Vagina (tissue), 2 donors: ENCODE data around the gene TCF3. TPM values are rescaled to one million over a fixed set of nuclear protein-coding genes. Genes with fewer than 3 reads are reported as not detected.

Source experiments
- DNase-seq, 2 donors: peaks; one replicate each; pipeline ENCODE4 v3.0.0-alpha.2; 2017; ENCODE audit errors: extremely low spot score in 2 of 2
- H3K27ac ChIP-seq: fragments of 200-600 bp; sonication (generic); one replicate; pipeline ENCODE4 v1.5.1; 2019
- H3K27me3 ChIP-seq: fragments of 200-600 bp; sonication (generic); one replicate; pipeline ENCODE4 v1.5.1; 2019
- H3K36me3 ChIP-seq, 2 donors: fragments of 200-600 bp; sonication (generic); one replicate each; pipeline ENCODE4 v1.5.1; 2017 to 2019
- H3K4me1 ChIP-seq: fragments of 200-600 bp; sonication (generic); one replicate; pipeline ENCODE4 v1.5.1; 2019
- H3K4me3 ChIP-seq, 2 donors: fragments of 200-600 bp; sonication (generic); 1 replicate in 1 of 2; 2 replicates in 1 of 2; pipeline ENCODE4 v1.5.1; 2016 to 2019
- H3K9me3 ChIP-seq: fragments of 200-600 bp; sonication (generic); one replicate; pipeline ENCODE4 v1.5.1; 2019
- CTCF ChIP-seq, 3 experiments: fragments of 450-650 bp in 2 of 3; fragments of 200-600 bp in 1 of 3; sonication (generic) in 1 of 3; IDR thresholded peaks; one replicate each; pipeline ENCODE4 v1.5.1; 2017 to 2019; ENCODE audit warnings: antibody characterized with exemption in 3 of 3, mild to moderate bottlenecking in 2 of 3, moderate library complexity in 2 of 3
- POLR2A ChIP-seq, 2 donors: fragments of 450-650 bp; IDR thresholded peaks; one replicate each; pipeline ENCODE4 v1.6.1; 2017; ENCODE audit warnings: antibody characterized with exemption in 2 of 2, mild to moderate bottlenecking in 2 of 2, moderate library complexity in 2 of 2
- POLR2AphosphoS5 ChIP-seq, 2 donors: sonication (generic); formaldehyde crosslinking; IDR thresholded peaks; one replicate each; pipeline ENCODE4 v1.9.0; 2017; ENCODE audit warnings: antibody characterized with exemption in 2 of 2, mild to moderate bottlenecking in 2 of 2, low read depth in 1 of 2; ENCODE audit not compliant: insufficient read depth in 1 of 2
- intact Hi-C: fragments of 100-400 bp; cut with DNase I; formaldehyde crosslinking; loops from one replicate; pipeline ENCODE4 v1.15.1; 2023
- total RNA-seq: library from RNA; depleted of rRNA; stranded (reverse); fragments of >200 nt; gene quantifications from one replicate; pipeline ENCODE4 v1.2.3, GENCODE V29; 2016

TCF3 gene
- total RNA-seq, 1 donor from 2014 or later: 26.0 TPM

- no peaks in the 10 kb centered on the region for H3K9me3 ChIP-seq
- peaks cover 10% of the 10 kb centered on the region for H3K4me1 ChIP-seq
- no peak overlapping the region for H3K27ac ChIP-seq
- H3K27me3 ChIP-seq: no peaks in the 10 kb centered on the region
- peaks cover 0 to 38% of the 10 kb centered on the region in 2 donors for H3K36me3 ChIP-seq
- no peak overlapping the region for H3K4me3 ChIP-seq
- no peak for DNase-seq
- TF ChIP-seq CTCF (IDR thresholded peaks at IDR 0.05) (no peak), POLR2A (IDR thresholded peaks at IDR 0.05) (no peak)
- intact Hi-C loops: no loop called here
These were observed 42.5 kb downstream of the TCF3 start for GRCh38 chr19:1609680-1610474.

DNA sequence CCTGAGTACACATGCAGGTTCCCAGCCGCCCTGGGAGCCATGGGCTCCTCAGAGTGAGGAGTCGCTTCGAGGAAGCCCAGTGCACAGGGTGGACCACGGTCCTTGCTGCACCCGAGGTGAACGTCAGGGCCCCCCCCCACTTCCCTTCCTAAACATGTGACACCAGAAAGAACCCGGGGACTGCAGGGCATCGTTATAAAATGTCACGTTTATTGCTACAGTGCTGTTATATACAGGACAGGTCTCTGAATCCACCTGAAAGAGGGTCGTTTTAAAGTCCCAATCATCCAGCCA lies 43.4 kb downstream of the TCF3 start:
- H3K4me3 ChIP-seq: no peak overlapping the region
- H3K27ac ChIP-seq: no peak overlapping the region
- TF ChIP-seq POLR2A (IDR thresholded peaks at IDR 0.05): no peak
- no peak for TF ChIP-seq POLR2AphosphoS5 (IDR thresholded peaks at IDR 0.05; ENCODE audit: insufficient read depth in 1 of 2, low read depth in 1 of 2)
- TF ChIP-seq CTCF (IDR thresholded peaks at IDR 0.05): no peak
- intact Hi-C loops: no loop called here
- H3K4me1 ChIP-seq: peaks cover 18% of the 10 kb centered on the region
- H3K27me3 ChIP-seq: no peaks in the 10 kb centered on the region
- no peaks in the 10 kb centered on the region for H3K9me3 ChIP-seq
- DNase-seq: no peak
- H3K36me3 ChIP-seq: peaks cover 0 to 30% of the 10 kb centered on the region in 2 donors

DNA sequence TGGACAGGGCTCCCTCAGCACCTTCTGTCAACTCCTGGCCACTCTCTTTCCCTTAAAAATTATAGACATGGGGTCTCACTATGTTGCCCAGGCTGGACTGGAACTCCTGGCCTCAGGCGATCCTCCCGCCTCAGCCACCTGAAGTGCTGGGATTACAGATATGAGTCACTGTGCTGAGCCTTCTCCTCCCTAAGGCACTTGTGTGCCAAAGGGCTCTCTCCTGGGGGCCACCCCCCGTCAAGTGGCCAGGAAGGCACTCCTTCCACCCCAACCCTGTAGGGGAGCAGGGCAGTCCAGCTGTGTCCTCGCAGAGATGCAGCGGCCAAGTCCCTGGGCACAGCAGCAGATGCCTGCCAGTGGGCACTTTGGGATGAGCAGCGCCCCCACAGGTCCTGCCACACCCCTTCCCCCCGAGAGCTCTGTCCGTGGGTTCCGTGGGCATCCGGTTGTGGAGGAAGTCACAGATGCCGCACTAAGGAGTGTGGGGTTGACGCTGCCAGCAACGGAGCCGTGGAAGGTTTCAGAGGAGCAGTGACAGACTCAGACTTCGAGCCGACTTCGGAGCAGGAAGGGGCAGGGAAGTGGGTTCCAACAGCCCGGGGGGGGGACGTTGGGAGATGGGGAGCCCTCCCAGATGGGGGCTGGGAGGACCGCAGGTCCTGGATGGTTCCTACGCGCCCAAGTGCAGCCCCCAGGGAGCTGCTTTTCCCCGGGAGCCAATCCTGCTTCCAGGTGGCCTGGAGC lies 43.9 kb downstream of the TCF3 start:
- H3K4me1 ChIP-seq: peaks cover 23% of the 10 kb centered on the region
- peaks cover 0 to 26% of the 10 kb centered on the region in 2 donors for H3K36me3 ChIP-seq
- intact Hi-C loops: no loop called here

DNA sequence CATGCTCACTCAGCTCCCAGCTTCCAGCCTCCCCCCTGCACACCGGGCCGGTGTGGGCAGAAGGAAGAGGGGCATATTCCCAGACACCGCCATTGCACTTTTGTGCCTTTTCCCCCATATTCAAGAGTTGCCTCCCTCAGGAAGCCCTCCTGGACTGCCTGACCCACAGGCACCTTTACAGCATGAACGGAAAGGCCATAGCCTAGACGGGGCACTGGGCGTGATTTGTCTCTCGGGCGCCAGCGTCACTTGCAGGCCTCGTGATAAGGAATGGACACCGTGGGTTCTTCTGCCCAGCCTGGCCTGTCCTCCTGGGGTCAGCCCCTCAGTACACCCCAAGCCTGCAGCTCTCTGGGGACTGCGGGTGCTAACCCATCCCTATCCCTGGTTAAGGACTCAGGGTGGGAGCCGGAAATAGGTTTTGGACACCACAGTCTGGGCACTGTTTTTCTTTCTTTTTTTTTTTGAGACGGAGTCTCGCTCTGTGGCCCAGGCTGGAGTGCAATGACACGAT lies 46.2 kb downstream of the TCF3 start:
- intact Hi-C loops: loop anchor here (2.0 kb wide), 1 partner anchor 47 kb away; the partner anchor contains the start of gene TCF3
- Histone ChIP-seq H3K9me3 (no peaks in the 10 kb centered on the region), H3K27me3 (no peaks in the 10 kb centered on the region), H3K4me1 (peaks cover 40% of the 10 kb centered on the region), H3K4me3 (peak overlapping the region; percentile 75 to 99), H3K27ac (peak overlapping the region; percentile 75), H3K36me3 (peaks cover 0 to 9% of the 10 kb centered on the region in 2 donors)
- TF ChIP-seq POLR2A (IDR thresholded peaks at IDR 0.05): no peak
- TF ChIP-seq CTCF (IDR thresholded peaks at IDR 0.05): no peak
- TF ChIP-seq POLR2AphosphoS5 (IDR thresholded peaks at IDR 0.05; ENCODE audit: insufficient read depth in 1 of 2, low read depth in 1 of 2): no peak
- DNase-seq: no peak

More for the DNA sequence above, 43.9 kb downstream of the TCF3 start:
- no peaks in the 10 kb centered on the region for H3K27me3 ChIP-seq
- no peak for TF ChIP-seq POLR2AphosphoS5 (IDR thresholded peaks at IDR 0.05; ENCODE audit: insufficient read depth in 1 of 2, low read depth in 1 of 2)
- TF ChIP-seq CTCF (IDR thresholded peaks at IDR 0.05): no peak
- TF ChIP-seq POLR2A (IDR thresholded peaks at IDR 0.05): no peak
- DNase-seq: no peak
- no peaks in the 10 kb centered on the region for H3K9me3 ChIP-seq
- no peak overlapping the region for H3K27ac ChIP-seq
- no peak overlapping the region for H3K4me3 ChIP-seq
